ENCODE measurements around the gene FAM89A. TPM values are rescaled to one million over a fixed set of nuclear protein-coding genes. Genes with fewer than 3 reads are reported as not detected.

The FAM89A gene
- total and polyA plus RNA-seq, 4 donors, result 14.3 to 27.1 (median 23.2) TPM

DNA sequence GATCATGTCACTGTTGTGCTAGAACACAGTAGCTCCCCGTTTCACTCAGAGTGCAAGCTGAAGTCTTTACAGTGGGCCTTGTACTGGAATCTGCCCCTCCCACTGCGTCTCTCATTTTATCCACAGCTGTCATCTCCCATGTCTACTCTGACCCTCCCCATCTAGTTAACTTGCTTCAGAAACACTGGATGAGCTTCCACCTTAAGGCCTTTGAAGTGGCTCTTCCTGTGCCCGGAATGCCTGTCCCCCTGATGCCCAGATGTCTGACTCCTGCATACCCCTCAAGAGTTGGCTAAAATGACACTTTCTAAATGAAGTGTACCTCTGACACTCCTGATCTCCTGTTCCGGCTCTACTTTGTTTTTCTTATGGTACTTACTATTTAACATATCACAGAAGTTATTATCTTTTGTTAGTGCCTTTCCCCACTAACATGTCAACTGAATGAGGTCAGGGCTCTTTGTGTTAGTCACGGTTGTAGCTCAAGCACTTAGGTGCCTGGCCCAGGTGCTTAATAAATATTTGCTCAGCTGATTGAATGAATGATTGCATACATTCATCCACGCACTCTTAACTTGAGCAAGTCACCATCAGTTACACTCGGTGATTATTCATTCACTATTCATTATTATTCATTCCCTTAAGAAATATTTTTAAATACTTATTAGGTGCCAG lies 47.8 kb downstream of the FAM89A start:
- no peak overlapping the region for H3K9ac ChIP-seq (ENCODE audit: insufficient read depth in 1 of 2, low read length in 2 of 2)
- 76 to 83% methylated on average over 7 of the region's 7 CpGs for WGBS, 2 donors
- peak; percentile 78 for ATAC-seq (ENCODE audit: insufficient read depth, low FRiP score)
- DNase-seq, result peak in 2 of 3 donors; percentile 12 to 37
- peaks cover 9 to 27% (median 15%) of the 10 kb centered on the region in 4 donors for H3K36me3 ChIP-seq (ENCODE audit: control insufficient read depth in 4 of 4, insufficient read depth in 4 of 4, low read length in 4 of 4)
- no peaks in the 10 kb centered on the region for H3K27me3 ChIP-seq (ENCODE audit: control insufficient read depth in 3 of 3, insufficient read depth in 3 of 3, low read length in 2 of 3)
- peak overlapping the region in 1 of 2 donors; percentile 77 for H3K27ac ChIP-seq (ENCODE audit: low read depth in 1 of 2, low read length in 1 of 2)
- H3K4me3 ChIP-seq, result no peak overlapping the region
- TF ChIP-seq, protein P1, sequence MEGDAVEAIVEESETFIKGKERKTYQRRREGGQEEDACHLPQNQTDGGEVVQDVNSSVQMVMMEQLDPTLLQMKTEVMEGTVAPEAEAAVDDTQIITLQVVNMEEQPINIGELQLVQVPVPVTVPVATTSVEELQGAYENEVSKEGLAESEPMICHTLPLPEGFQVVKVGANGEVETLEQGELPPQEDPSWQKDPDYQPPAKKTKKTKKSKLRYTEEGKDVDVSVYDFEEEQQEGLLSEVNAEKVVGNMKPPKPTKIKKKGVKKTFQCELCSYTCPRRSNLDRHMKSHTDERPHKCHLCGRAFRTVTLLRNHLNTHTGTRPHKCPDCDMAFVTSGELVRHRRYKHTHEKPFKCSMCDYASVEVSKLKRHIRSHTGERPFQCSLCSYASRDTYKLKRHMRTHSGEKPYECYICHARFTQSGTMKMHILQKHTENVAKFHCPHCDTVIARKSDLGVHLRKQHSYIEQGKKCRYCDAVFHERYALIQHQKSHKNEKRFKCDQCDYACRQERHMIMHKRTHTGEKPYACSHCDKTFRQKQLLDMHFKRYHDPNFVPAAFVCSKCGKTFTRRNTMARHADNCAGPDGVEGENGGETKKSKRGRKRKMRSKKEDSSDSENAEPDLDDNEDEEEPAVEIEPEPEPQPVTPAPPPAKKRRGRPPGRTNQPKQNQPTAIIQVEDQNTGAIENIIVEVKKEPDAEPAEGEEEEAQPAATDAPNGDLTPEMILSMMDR (IDR thresholded peaks at IDR 0.05; ENCODE audit: control extremely low read depth, extremely low read depth), result no peak
- H3K9me3 ChIP-seq (ENCODE audit: control insufficient read depth in 4 of 4, insufficient read depth in 3 of 4, low read length in 3 of 4), result no peaks in the 10 kb centered on the region
- peaks cover 0 to 6% (median 0%) of the 10 kb centered on the region in 5 donors for H3K4me1 ChIP-seq (ENCODE audit: control insufficient read depth in 5 of 5, insufficient read depth in 5 of 5, low read length in 5 of 5)

DNA sequence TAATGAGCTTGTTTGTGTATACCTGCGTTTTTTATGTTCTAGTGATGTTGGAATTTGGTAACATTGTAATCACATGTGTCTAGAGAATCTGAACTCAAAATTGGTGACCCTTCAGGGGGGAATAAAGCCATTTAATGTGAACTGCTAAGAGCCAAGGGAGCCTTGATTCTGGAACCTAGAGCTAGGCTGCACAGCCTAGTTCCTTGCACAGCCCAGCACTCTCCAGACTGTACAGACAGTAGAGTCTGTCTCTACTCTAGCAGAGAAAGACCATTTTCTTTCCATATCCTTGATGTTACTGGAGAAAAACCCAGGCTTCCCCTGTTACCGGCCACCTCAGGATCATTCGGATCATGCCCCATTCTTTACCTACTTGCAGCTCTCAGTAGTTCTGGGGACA lies 52.6 kb downstream of the FAM89A start:
- Histone ChIP-seq H3K9me3 (ENCODE audit: control insufficient read depth in 4 of 4, insufficient read depth in 3 of 4, low read length in 3 of 4) (no peaks in the 10 kb centered on the region), H3K9ac (ENCODE audit: insufficient read depth in 1 of 2, low read length in 2 of 2) (no peak overlapping the region), H3K4me3 (no peak overlapping the region), H3K36me3 (ENCODE audit: control insufficient read depth in 4 of 4, insufficient read depth in 4 of 4, low read length in 4 of 4) (peaks cover 3 to 19% (median 7%) of the 10 kb centered on the region in 4 donors), H3K27me3 (ENCODE audit: control insufficient read depth in 3 of 3, insufficient read depth in 3 of 3, low read length in 2 of 3) (no peaks in the 10 kb centered on the region), H3K27ac (ENCODE audit: low read depth in 1 of 2, low read length in 1 of 2) (no peak overlapping the region), H3K4me1 (ENCODE audit: control insufficient read depth in 5 of 5, insufficient read depth in 5 of 5, low read length in 5 of 5) (peaks cover 0 to 12% (median 3%) of the 10 kb centered on the region in 5 donors)
- TF ChIP-seq, protein P1 (IDR thresholded peaks at IDR 0.05; ENCODE audit: control extremely low read depth, extremely low read depth), result no peak
- ATAC-seq (ENCODE audit: insufficient read depth, low FRiP score), result no peak
- no peak for DNase-seq
- 90 to 93% methylated on average over 3 of the region's 3 CpGs for WGBS, 2 donors

- no peak for ATAC-seq (ENCODE audit: insufficient read depth, low FRiP score)
- no peak overlapping the region for H3K9ac ChIP-seq (ENCODE audit: insufficient read depth in 1 of 2, low read length in 2 of 2)
- H3K27me3 ChIP-seq (ENCODE audit: control insufficient read depth in 3 of 3, insufficient read depth in 3 of 3, low read length in 2 of 3), result no peaks in the 10 kb centered on the region
- no peaks in the 10 kb centered on the region for H3K9me3 ChIP-seq (ENCODE audit: control insufficient read depth in 4 of 4, insufficient read depth in 3 of 4, low read length in 3 of 4)
- H3K4me1 ChIP-seq (ENCODE audit: control insufficient read depth in 5 of 5, insufficient read depth in 5 of 5, low read length in 5 of 5), result peaks cover 0 to 8% (median 2%) of the 10 kb centered on the region in 5 donors
- H3K27ac ChIP-seq (ENCODE audit: low read depth in 1 of 2, low read length in 1 of 2), result no peak overlapping the region
- H3K36me3 ChIP-seq (ENCODE audit: control insufficient read depth in 4 of 4, insufficient read depth in 4 of 4, low read length in 4 of 4), result peaks cover under 1 to 19% (median 4%) of the 10 kb centered on the region in 4 donors
- TF ChIP-seq, protein P1 (IDR thresholded peaks at IDR 0.05; ENCODE audit: control extremely low read depth, extremely low read depth), result no peak
- no peak for DNase-seq
- WGBS, 2 donors, result 94% methylated on average over 7 of the region's 7 CpGs
- no peak overlapping the region for H3K4me3 ChIP-seq
These were observed 53.1 kb downstream of the FAM89A start for GRCh38 chr1:230986976-230987375.

Data from lung (tissue), 12 donors.